Hepatocyte (in vitro differentiated cells): Measurements from ENCODE around the gene TAF4.

Experiments used
- CTCF ChIP-seq: fragments of 200-600 bp; sonication (generic); IDR thresholded peaks from 2 replicates; pipeline ENCODE4 v1.5.1; 2016; ENCODE audit warnings: antibody characterized with exemption, mild to moderate bottlenecking; ENCODE audit not compliant: poor library complexity
- EZH2 ChIP-seq: fragments of 200-600 bp; sonication (generic); IDR thresholded peaks from 2 replicates; pipeline ENCODE4 v1.6.1; 2016; ENCODE audit warnings: antibody characterized with exemption, mild to moderate bottlenecking, borderline replicate concordance

- TF ChIP-seq CTCF (no peak), EZH2 (no peak)
These were observed 38.0 kb upstream of the TAF4 start for GRCh38 chr20:62103508-62104233.
